ENCODE results near the gene EXOSC10.
"Not testable (repeated sequence)": the region's sequence is repeated elsewhere in the genome, so short reads cannot be mapped to it uniquely, and the experiment has no call there.

The EXOSC10 gene

GRCh38 chr1:11042995-11043874 is 56.4 kb downstream of the EXOSC10 start:
- no peak for DNase-seq

- no peak for DNase-seq
These were observed 57.6 kb downstream of the EXOSC10 start for GRCh38 chr1:11042065-11042464.

DNA sequence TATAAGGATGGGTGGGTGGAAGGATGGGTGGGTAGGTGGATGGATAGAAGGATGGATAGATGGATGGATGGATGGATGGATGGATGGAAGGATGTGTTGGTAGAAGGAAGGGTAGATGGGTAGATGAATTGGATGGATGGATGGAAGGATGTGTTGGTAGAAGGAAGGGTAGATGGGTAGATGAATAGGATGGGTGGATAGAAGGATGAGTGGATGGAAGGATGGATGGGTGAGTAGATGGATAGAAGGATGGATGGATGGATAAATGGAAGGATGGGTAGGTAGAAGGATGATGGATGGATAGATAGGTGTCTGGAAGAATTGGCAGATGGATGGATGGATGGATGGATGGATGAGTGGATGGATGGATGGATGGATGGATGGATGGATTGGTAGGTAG is 58.6 kb downstream of the EXOSC10 start:
- DNase-seq = no peak

DNA sequence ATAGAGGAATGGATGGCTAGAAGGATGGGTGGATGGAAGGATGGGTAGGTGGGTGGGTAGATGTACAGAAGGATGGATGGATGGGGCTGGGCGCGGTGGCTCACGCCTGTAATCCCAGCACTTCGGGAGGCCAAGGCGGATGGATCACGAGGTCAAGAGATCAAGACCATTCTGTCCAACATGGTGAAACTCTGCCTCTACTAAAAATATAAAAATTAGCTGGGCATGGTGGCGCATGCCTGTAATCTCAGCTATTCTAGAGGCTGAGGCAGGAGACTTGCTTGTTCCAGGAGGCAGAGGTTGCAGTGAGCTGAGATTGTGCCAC is 59.6 kb downstream of the EXOSC10 start:
- not testable (repeated sequence) for DNase-seq

- DNase-seq = no peak
These were observed 60.1 kb downstream of the EXOSC10 start for GRCh38 chr1:11039351-11040104.

- DNase-seq = peak; percentile 89 to 94
These were observed 61.9 kb downstream of the EXOSC10 start for GRCh38 chr1:11037740-11038182.

GRCh38 chr1:11037019-11037739 is 62.5 kb downstream of the EXOSC10 start:
- not testable (repeated sequence) for DNase-seq

GRCh38 chr1:11031624-11032262 is 67.9 kb downstream of the EXOSC10 start:
- DNase-seq = no peak

DNA sequence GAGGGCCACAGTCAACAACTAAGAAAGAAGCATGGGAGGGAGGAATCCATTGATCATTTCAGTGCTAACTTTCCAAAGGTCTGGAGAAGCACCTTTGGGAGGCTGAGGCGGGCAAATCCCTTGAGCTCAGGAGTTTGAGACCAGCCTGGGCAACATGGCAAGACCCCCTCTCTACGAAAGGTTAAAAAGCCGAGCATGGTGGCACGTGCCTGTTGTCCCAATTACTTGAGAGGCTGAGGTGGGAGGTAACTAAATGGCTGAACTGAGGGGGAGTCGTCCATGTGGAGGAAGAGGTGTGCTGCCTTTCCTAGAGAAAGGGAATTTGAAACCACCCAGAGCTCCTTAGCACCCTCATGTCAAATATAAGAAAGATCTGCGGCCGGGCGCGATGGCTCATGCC is 68.8 kb downstream of the EXOSC10 start:
- DNase-seq = no peak

- no peak for DNase-seq
These were observed 71.7 kb downstream of the EXOSC10 start for GRCh38 chr1:11028018-11028417.

- DNase-seq = no peak
These were observed 72.4 kb downstream of the EXOSC10 start for GRCh38 chr1:11027316-11027715.

DNA sequence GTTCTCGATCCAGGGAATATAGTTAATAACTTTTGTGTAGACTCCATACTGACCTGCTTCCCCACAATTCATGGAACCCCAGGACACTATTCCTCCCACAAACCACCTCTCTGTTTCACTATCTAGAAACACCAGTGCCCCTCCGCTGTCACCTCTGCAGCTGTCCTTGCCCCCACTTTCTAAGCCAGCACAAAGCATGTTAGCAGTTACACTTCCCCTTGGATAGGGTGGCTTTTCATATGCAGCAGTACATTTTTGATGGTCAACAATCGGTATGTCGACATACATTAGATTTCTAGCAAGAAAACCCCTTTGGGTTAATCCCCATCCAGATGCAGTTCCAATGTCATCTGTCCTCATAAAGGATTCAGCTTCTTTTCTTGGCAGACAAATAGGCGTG is 72.8 kb downstream of the EXOSC10 start:
- DNase-seq = no peak

DNA sequence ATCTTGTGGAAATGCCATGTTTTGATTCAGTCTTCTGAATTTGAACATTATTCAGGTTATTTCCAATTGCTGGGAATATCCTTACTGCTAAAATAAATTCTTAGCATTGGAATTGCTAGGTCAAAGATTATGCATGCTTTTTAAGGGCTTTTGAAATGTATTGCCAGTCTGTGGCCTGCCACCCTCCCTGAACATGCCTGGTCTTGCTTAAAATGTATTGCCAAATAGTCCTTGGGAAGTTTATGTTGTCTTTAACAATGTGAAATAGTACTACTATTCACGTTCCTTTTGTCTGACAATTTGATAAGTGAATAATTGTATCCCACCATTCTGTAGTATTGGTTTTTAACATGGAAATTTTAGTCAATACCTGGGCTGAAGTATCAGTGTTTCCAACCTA is 73.6 kb downstream of the EXOSC10 start:
- DNase-seq = no peak

GRCh38 chr1:11025618-11026017 is 74.1 kb downstream of the EXOSC10 start:
- no peak for DNase-seq

DNA sequence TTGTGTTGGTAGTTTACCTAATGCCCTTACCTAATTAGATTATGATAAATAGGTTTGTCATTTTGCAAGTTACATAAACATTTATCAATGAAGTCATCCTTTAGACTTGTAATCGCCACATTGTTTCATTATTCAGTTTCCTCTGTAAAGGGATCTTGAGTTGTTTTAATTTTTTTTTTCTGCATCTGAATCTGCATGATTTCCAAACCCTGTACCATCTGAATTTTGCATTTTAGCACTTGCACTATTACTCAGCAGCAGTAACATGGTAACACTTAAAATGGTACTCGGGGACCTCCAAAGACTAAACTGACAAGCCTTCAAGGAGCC is 74.8 kb downstream of the EXOSC10 start:
- DNase-seq = no peak

DNA sequence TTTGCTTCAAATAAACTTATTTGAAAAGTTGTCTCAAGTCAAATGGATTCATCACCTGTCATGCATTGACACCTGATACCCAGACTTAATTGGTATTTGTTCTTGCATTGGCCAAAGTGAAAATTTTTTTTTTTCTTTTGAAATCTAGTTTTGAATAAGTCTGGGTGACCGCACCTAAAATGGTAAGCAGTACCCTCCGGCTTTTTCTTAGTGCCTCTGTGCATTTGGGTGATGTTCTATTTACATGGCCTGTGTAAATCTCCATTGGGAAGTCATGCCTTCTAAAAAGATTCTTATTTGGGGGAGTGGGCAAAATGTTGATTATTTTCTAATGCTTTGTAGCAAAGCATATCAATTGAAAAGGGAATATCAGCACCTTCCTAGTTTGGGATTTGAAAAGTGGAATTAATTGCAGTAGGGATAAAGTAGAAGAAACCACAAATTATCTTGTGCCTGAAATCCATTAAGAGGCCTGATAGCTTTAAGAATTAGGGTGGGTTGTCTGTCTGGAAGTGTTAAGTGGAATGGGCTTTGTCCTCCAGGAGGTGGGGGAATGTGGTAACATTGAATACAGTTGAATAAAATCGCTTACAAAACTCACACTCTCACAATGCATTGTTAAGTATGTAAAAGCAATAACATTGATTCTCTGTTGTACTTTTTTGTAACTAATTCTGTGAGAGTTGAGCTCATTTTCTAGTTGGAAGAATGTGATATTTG is 75.4 kb downstream of the EXOSC10 start:
- no peak for DNase-seq

- DNase-seq = no peak
These were observed 76.5 kb downstream of the EXOSC10 start for GRCh38 chr1:11023201-11023600.

GRCh38 chr1:11019971-11020370 is 79.7 kb downstream of the EXOSC10 start:
- no peak for DNase-seq

GRCh38 chr1:11019358-11019757 is 80.3 kb downstream of the EXOSC10 start:
- not testable (repeated sequence) for DNase-seq

Measured in NCI-H446 (cell line).